ENCODE data around the gene ECE1. TPM values are rescaled to one million over a fixed set of nuclear protein-coding genes. Genes with fewer than 3 reads are reported as not detected.
A peak's percentile ranks its signal among the peaks of the same experiment; 100 is the strongest.

The ECE1 gene
- total and polyA plus RNA-seq, 10 donors = 17.2 to 142 (median 105) TPM

DNA sequence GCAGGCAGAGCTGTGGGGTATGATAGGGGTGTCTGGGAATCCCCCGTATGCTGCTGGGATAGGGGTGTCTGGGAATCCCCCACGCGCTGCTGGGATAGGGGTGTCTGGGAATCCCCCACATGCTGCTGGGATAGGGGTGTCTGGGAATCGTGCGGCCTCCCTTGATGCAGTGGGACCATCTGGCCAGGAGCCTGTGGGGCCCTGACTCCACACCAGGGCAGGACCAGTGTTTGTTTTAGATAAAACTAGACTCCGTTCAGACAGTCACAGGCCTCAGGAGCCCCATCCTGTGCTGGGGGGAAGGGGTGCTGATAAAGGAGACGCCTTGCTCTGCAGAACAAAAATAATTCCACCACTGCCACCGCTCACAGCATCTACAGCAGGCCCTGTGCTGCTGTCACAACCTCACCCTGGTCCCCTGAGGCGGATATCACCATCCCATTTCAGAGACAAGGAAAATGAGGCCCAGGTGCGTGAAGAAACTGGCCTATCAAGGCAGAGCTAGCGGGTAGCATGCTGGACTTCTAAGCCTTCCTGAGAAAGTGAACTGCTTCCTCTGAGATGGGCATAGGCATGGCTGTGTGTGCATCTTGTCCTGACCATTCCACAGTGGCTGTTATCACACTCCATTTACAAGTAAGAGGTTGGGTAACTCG, 24.0 kb downstream of the ECE1 start:
- Histone ChIP-seq H3K36me3 (peaks cover 0 to 95% (median 47%) of the 10 kb centered on the region in 6 donors), H3K27me3 (replicated peaks in 1 of 7) (no peaks in the 10 kb centered on the region), H3K9me3 (no peaks in the 10 kb centered on the region), H3K27ac (peak overlapping the region in 1 of 8 donors; percentile 31), H3K4me3 (no peak overlapping the region), H3K4me1 (peaks cover 23 to 88% (median 47%) of the 10 kb centered on the region in 6 donors)
- intact Hi-C loops (cut with DNase I; ENCODE audit: low total_unique reads) = no loop called here
- TF ChIP-seq POLR2A (IDR thresholded peaks at IDR 0.05) (no peak), POLR2AphosphoS5 (IDR thresholded peaks at IDR 0.05) (no peak)
- TF ChIP-seq, protein P1, sequence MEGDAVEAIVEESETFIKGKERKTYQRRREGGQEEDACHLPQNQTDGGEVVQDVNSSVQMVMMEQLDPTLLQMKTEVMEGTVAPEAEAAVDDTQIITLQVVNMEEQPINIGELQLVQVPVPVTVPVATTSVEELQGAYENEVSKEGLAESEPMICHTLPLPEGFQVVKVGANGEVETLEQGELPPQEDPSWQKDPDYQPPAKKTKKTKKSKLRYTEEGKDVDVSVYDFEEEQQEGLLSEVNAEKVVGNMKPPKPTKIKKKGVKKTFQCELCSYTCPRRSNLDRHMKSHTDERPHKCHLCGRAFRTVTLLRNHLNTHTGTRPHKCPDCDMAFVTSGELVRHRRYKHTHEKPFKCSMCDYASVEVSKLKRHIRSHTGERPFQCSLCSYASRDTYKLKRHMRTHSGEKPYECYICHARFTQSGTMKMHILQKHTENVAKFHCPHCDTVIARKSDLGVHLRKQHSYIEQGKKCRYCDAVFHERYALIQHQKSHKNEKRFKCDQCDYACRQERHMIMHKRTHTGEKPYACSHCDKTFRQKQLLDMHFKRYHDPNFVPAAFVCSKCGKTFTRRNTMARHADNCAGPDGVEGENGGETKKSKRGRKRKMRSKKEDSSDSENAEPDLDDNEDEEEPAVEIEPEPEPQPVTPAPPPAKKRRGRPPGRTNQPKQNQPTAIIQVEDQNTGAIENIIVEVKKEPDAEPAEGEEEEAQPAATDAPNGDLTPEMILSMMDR (IDR thresholded peaks at IDR 0.05 in 8 of 11, conservative IDR thresholded peaks at IDR 0.05 in 3 of 11) = no peak
- whole genome bisulfite sequencing, 5 donors = 74 to 90% (median 85%) methylated on average over 12 of the region's 12 CpGs
- no peak for DNase-seq

- TF ChIP-seq, protein P1 (IDR thresholded peaks at IDR 0.05 in 8 of 11, conservative IDR thresholded peaks at IDR 0.05 in 3 of 11) = no peak
- TF ChIP-seq POLR2AphosphoS5 (IDR thresholded peaks at IDR 0.05) (no peak), POLR2A (IDR thresholded peaks at IDR 0.05) (no peak)
Measured at GRCh38 chr1:21265644-21266043, 24.6 kb downstream of the ECE1 start.

DNA sequence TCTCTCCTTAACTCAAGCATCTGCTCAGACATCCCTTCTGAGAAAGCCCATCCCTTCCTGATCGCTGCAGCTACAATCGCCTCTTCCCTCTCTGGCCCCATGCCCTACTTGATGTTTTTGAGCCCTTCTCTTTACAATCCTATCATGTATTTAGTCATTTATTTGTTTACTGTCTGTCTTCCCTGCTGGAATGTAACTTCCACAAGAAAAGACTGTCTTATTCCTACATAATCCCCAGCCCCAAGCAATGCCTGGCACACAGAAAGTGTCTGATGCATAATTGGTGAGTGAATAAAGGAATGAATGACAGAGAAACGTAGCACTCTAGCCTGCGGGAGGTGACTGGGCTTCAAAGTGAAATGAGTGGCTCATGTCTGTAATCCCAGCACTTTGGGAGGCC, 25.4 kb downstream of the ECE1 start:
- Histone ChIP-seq H3K27ac (peak overlapping the region in 1 of 8 donors; percentile 21), H3K4me1 (peaks cover 22 to 87% (median 42%) of the 10 kb centered on the region in 6 donors)
- TF ChIP-seq POLR2AphosphoS5 (IDR thresholded peaks at IDR 0.05) (no peak), POLR2A (IDR thresholded peaks at IDR 0.05) (no peak)
- TF ChIP-seq, protein P1 (IDR thresholded peaks at IDR 0.05 in 8 of 11, conservative IDR thresholded peaks at IDR 0.05 in 3 of 11) = no peak

More at GRCh38 chr1:21265644-21266043, 24.6 kb downstream of the ECE1 start:
- H3K4me1 ChIP-seq = peaks cover 23 to 89% (median 47%) of the 10 kb centered on the region in 6 donors
- no peaks in the 10 kb centered on the region for H3K9me3 ChIP-seq
- H3K36me3 ChIP-seq = peaks cover 0 to 95% (median 45%) of the 10 kb centered on the region in 6 donors
- no peak overlapping the region for H3K4me3 ChIP-seq
- 80 to 88% (median 83%) methylated on average over 6 of the region's 6 CpGs for WGBS, 5 donors
- DNase-seq = no peak
- H3K27me3 ChIP-seq (replicated peaks in 1 of 7) = no peaks in the 10 kb centered on the region
- intact Hi-C loops (cut with DNase I; ENCODE audit: low total_unique reads) = no loop called here
- peak overlapping the region in 1 of 8 donors; percentile 31 for H3K27ac ChIP-seq

DNA sequence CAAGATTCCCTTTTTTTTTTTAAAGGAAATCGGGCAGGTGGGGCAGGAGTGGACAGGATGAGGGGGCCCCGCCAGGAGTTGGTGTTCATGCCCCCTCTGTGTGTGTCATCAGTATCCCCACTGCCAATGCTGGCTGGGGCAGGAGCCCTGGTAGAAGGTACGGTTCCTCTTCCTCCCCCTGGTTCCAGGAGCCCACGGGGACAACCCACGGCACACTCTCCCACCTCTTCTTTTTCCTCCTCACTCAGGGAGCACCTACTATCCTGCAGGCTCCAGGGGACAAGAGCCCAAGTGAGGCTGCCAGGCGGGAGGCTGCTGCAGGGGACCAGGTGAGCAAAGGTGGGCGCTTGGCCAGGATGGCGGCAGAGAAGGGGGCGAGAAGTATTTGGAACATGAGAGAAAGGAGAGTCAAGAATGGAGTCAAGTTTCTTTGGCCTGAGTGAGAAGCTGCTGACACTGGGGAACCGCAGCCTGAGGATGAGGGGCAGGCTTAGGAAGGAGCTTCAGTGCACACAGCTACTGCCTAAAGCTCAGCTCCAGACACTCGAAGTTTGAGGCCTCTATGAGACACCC, 26.5 kb downstream of the ECE1 start:
- DNase-seq = no peak
- Histone ChIP-seq H3K36me3 (peaks cover 0 to 95% (median 49%) of the 10 kb centered on the region in 6 donors), H3K27me3 (replicated peaks in 1 of 7) (no peaks in the 10 kb centered on the region), H3K4me3 (no peak overlapping the region), H3K4me1 (peaks cover 19 to 76% (median 39%) of the 10 kb centered on the region in 6 donors), H3K27ac (peak overlapping the region in 4 of 8 donors; percentile 85 to 89 (median 88)), H3K9me3 (no peaks in the 10 kb centered on the region)
- TF ChIP-seq POLR2AphosphoS5 (IDR thresholded peaks at IDR 0.05) = peak in 1 of 3 donors; percentile 15
- TF ChIP-seq, protein P1 (IDR thresholded peaks at IDR 0.05 in 8 of 11, conservative IDR thresholded peaks at IDR 0.05 in 3 of 11) = no peak
- WGBS, 5 donors = 88 to 94% (median 89%) methylated on average over 11 of the region's 11 CpGs
- intact Hi-C loops (cut with DNase I; ENCODE audit: low total_unique reads) = loop anchor here (5.0 kb wide), 1 partner anchor 74 kb away; no protein-coding TSS in a partner anchor

More for the DNA sequence above, 25.4 kb downstream of the ECE1 start:
- intact Hi-C loops (cut with DNase I; ENCODE audit: low total_unique reads) = loop anchor here (5.0 kb wide), 1 partner anchor 72 kb away; no protein-coding TSS in a partner anchor
- 87 to 94% (median 90%) methylated on average over 4 of the region's 4 CpGs for WGBS, 5 donors
- DNase-seq = no peak
- Histone ChIP-seq H3K36me3 (peaks cover 0 to 95% (median 49%) of the 10 kb centered on the region in 6 donors), H3K4me3 (no peak overlapping the region), H3K27me3 (replicated peaks in 1 of 7) (no peaks in the 10 kb centered on the region), H3K9me3 (no peaks in the 10 kb centered on the region)

Data from spleen (tissue), 11 donors.